ENCODE data around the gene KREMEN2. TPM values are rescaled to one million over a fixed set of nuclear protein-coding genes. Genes with fewer than 3 reads are reported as not detected.
A peak's percentile ranks its signal among the peaks of the same experiment; 100 is the strongest.

The KREMEN2 gene
- total RNA-seq, 1 experiment from 2014 or later = 0.49 TPM

GRCh38 chr16:2987833-2988232, 23.8 kb downstream of the KREMEN2 start:
- Histone ChIP-seq H3K27ac (ENCODE audit: low read depth, low read length, poor library complexity, severe bottlenecking) (no peak overlapping the region), H3K4me3 (ENCODE audit: low read depth, low read length, poor library complexity, severe bottlenecking) (no peak overlapping the region), H3K9me3 (ENCODE audit: low read depth, low read length, poor library complexity, severe bottlenecking) (no peaks in the 10 kb centered on the region), H3K4me1 (ENCODE audit: insufficient read depth, low read length, poor library complexity, severe bottlenecking) (no peaks in the 10 kb centered on the region), H3K27me3 (replicated peaks; ENCODE audit: insufficient read depth, low read depth, low read length, poor library complexity) (no peaks in the 10 kb centered on the region), H3K36me3 (ENCODE audit: insufficient read depth, low read length, poor library complexity, severe bottlenecking) (no peaks in the 10 kb centered on the region)
- DNase-seq (ENCODE audit: low spot score) = peak; percentile 41
- intact Hi-C loops (cut with micrococcal nuclease; ENCODE audit: unreplicated experiment) = no loop called here
- TF ChIP-seq CTCF (conservative IDR thresholded peaks at IDR 0.05; ENCODE audit: low read depth, low read length) (no peak), EZH2 (IDR thresholded peaks at IDR 0.05; ENCODE audit: borderline replicate concordance, low read depth, low read length, poor library complexity, severe bottlenecking) (no peak)
- ChIA-PET CTCF (no interaction called here), POLR2A (ENCODE audit: low non-redundant PET) (interaction anchor here (0.6 kb wide), 1 partner anchor 65 kb away, joined by 3 read pairs; no protein-coding TSS in a partner anchor)
- no TSS peak for BruUV-seq (replicated peaks)

DNA sequence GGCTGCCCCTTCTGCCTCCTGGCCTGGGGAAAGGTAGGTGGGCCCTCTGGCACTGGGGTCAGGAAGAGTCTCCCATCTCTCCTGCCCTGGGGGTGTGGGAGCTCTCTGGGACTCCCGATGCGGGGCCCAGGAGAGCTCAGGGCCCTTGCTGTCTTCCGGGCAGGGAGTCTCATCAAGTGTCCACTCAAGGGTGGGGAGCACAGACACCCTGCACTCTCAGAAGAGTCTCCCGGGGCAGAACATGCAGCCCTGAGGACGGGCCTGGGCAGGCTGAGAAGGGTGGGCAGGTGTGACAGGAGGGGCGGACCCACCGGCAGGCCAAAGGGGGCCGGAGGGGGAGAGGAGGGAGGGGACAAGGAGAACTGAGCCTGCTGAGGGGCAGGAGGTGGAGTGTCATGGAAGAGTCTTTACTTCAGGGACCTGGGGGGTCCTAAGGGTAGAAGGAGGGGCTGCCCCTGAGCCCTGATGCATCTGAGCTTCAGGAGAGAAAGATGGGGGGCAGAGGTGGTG, 24.6 kb downstream of the KREMEN2 start:
- no peak for DNase-seq (ENCODE audit: low spot score)
- TF ChIP-seq CTCF (conservative IDR thresholded peaks at IDR 0.05; ENCODE audit: low read depth, low read length) = no peak
- no peak for TF ChIP-seq EZH2 (IDR thresholded peaks at IDR 0.05; ENCODE audit: borderline replicate concordance, low read depth, low read length, poor library complexity, severe bottlenecking)
- BruUV-seq (replicated peaks) = no TSS peak
- no peak overlapping the region for H3K27ac ChIP-seq (ENCODE audit: low read depth, low read length, poor library complexity, severe bottlenecking)
- intact Hi-C loops (cut with micrococcal nuclease; ENCODE audit: unreplicated experiment) = no loop called here
- CTCF ChIA-PET = no interaction called here
- no peak overlapping the region for H3K4me3 ChIP-seq (ENCODE audit: low read depth, low read length, poor library complexity, severe bottlenecking)
- no peaks in the 10 kb centered on the region for H3K9me3 ChIP-seq (ENCODE audit: low read depth, low read length, poor library complexity, severe bottlenecking)
- no peaks in the 10 kb centered on the region for H3K27me3 ChIP-seq (replicated peaks; ENCODE audit: insufficient read depth, low read depth, low read length, poor library complexity)
- no peaks in the 10 kb centered on the region for H3K36me3 ChIP-seq (ENCODE audit: insufficient read depth, low read length, poor library complexity, severe bottlenecking)
- no peaks in the 10 kb centered on the region for H3K4me1 ChIP-seq (ENCODE audit: insufficient read depth, low read length, poor library complexity, severe bottlenecking)
- POLR2A ChIA-PET (ENCODE audit: low non-redundant PET) = interaction anchor here (0.6 kb wide), 1 partner anchor 66 kb away, joined by 3 read pairs; no protein-coding TSS in a partner anchor

GRCh38 chr16:2990891-2991290, 26.8 kb downstream of the KREMEN2 start:
- Histone ChIP-seq H3K36me3 (ENCODE audit: insufficient read depth, low read length, poor library complexity, severe bottlenecking) (no peaks in the 10 kb centered on the region), H3K9me3 (ENCODE audit: low read depth, low read length, poor library complexity, severe bottlenecking) (no peaks in the 10 kb centered on the region), H3K27ac (ENCODE audit: low read depth, low read length, poor library complexity, severe bottlenecking) (no peak overlapping the region), H3K27me3 (replicated peaks; ENCODE audit: insufficient read depth, low read depth, low read length, poor library complexity) (no peaks in the 10 kb centered on the region), H3K4me1 (ENCODE audit: insufficient read depth, low read length, poor library complexity, severe bottlenecking) (no peaks in the 10 kb centered on the region), H3K4me3 (ENCODE audit: low read depth, low read length, poor library complexity, severe bottlenecking) (no peak overlapping the region)
- no TSS peak for BruUV-seq (replicated peaks)
- no peak for TF ChIP-seq CTCF (conservative IDR thresholded peaks at IDR 0.05; ENCODE audit: low read depth, low read length)
- ChIA-PET POLR2A (ENCODE audit: low non-redundant PET) (no interaction called here), CTCF (no interaction called here)
- no peak for DNase-seq (ENCODE audit: low spot score)
- intact Hi-C loops (cut with micrococcal nuclease; ENCODE audit: unreplicated experiment) = no loop called here

Data from A673 (cell line).